Bronchial epithelial cell (primary cell): ENCODE data around the gene PAM. TPM values are rescaled to one million over a fixed set of nuclear protein-coding genes. Genes with fewer than 3 reads are reported as not detected.
A peak's percentile ranks its signal among the peaks of the same experiment; 100 is the strongest.

ENCODE experiments used
- DNase-seq: peaks from one replicate; pipeline ENCODE4 v3.0.0-alpha.2; 2010; ENCODE audit warnings: low read depth
- FAIRE-seq: peaks from 2 replicates; lab custom pipeline; 2011; peaks lifted over from hg19 to GRCh38; lab: Jason Lieb, UNC
- H3K27me3 ChIP-seq: 2 replicates; pipeline ENCODE4 v1.5.1; 2011; ENCODE audit warnings: low read length; ENCODE audit not compliant: control insufficient read depth, insufficient read depth
- H3K36me3 ChIP-seq: 2 replicates; pipeline ENCODE4 v1.5.1; 2011; ENCODE audit warnings: low read length; ENCODE audit not compliant: control insufficient read depth, insufficient read depth
- H3K4me3 ChIP-seq: 2 replicates; pipeline ENCODE4 v1.5.1; 2011; ENCODE audit warnings: mild to moderate bottlenecking, low read depth, low read length, control low read depth
- CTCF ChIP-seq: IDR thresholded peaks from 2 replicates; pipeline ENCODE4 v1.5.1; 2011; ENCODE audit warnings: mild to moderate bottlenecking, moderate library complexity, low read length, control low read depth, inconsistent platforms; ENCODE audit not compliant: insufficient read depth, severe bottlenecking
- total RNA-seq: library from RNA; depleted of rRNA; stranded (reverse); fragments of >200 nt; gene quantifications from 2 replicates; pipeline ENCODE4 v1.2.1, GENCODE V29; 2014

Gene PAM
- total RNA-seq, 1 donor from 2014 or later = 68.4 TPM

- no peak for DNase-seq
Observed at GRCh38 chr5:102933721-102934459, 178.8 kb downstream of the PAM start.

GRCh38 chr5:102937894-102938293 lies 182.8 kb downstream of the PAM start:
- TF ChIP-seq CTCF = no peak
- Histone ChIP-seq H3K27me3 (no peaks in the 10 kb centered on the region), H3K4me3 (no peak overlapping the region), H3K36me3 (no peaks in the 10 kb centered on the region)
- DNase-seq = no peak
- FAIRE-seq = no peak

More at GRCh38 chr5:102933721-102934459, 178.8 kb downstream of the PAM start:
- Histone ChIP-seq H3K36me3 (no peaks in the 10 kb centered on the region), H3K27me3 (no peaks in the 10 kb centered on the region), H3K4me3 (no peak overlapping the region)
- FAIRE-seq = peak; percentile 55
- TF ChIP-seq CTCF = no peak

GRCh38 chr5:102941111-102941510 lies 186.0 kb downstream of the PAM start:
- H3K4me3 ChIP-seq = no peak overlapping the region
- FAIRE-seq (no peak), DNase-seq (no peak)
- no peaks in the 10 kb centered on the region for H3K27me3 ChIP-seq
- no peak for TF ChIP-seq CTCF
- H3K36me3 ChIP-seq = no peaks in the 10 kb centered on the region

- DNase-seq (no peak), FAIRE-seq (no peak)
- H3K27me3 ChIP-seq = no peaks in the 10 kb centered on the region
- TF ChIP-seq CTCF = no peak
- no peak overlapping the region for H3K4me3 ChIP-seq
- no peaks in the 10 kb centered on the region for H3K36me3 ChIP-seq
Observed at GRCh38 chr5:102946414-102946813, 191.3 kb downstream of the PAM start.

GRCh38 chr5:102946971-102947370 lies 191.9 kb downstream of the PAM start:
- DNase-seq = no peak
- Histone ChIP-seq H3K36me3 (no peaks in the 10 kb centered on the region), H3K27me3 (no peaks in the 10 kb centered on the region), H3K4me3 (no peak overlapping the region)
- no peak for FAIRE-seq
- no peak for TF ChIP-seq CTCF

GRCh38 chr5:102955488-102955887 lies 200.4 kb downstream of the PAM start:
- Histone ChIP-seq H3K4me3 (no peak overlapping the region), H3K27me3 (no peaks in the 10 kb centered on the region), H3K36me3 (no peaks in the 10 kb centered on the region)
- DNase-seq = no peak
- no peak for FAIRE-seq
- TF ChIP-seq CTCF = no peak
